ENCODE results near the gene METTL18. TPM values are rescaled to one million over a fixed set of nuclear protein-coding genes. Genes with fewer than 3 reads are reported as not detected.
A peak's percentile ranks its signal among the peaks of the same experiment; 100 is the strongest.

The METTL18 gene
- total RNA-seq, 1 donor from 2014 or later, result 24.2 TPM

GRCh38 chr1:169809370-169810095 lies 14.8 kb upstream of the METTL18 start:
- peak; percentile 70 for TF ChIP-seq CTCF (IDR thresholded peaks at IDR 0.05)
- TF ChIP-seq EZH2 (IDR thresholded peaks at IDR 0.05), result no peak
- H3K4me2 ChIP-seq, result no peak overlapping the region
- H2AFZ ChIP-seq (replicated peaks), result no peak overlapping the region
- no peaks in the 10 kb centered on the region for H3K9me3 ChIP-seq (ENCODE audit: low read depth)
- H4K20me1 ChIP-seq (ENCODE audit: low read depth), result no peaks in the 10 kb centered on the region
- Mint-ChIP-seq H3K27me3 (ENCODE audit: insufficient read depth, low read depth) (no peaks in the 10 kb centered on the region), H3K27ac (no peak overlapping the region), H3K4me3 (no peak overlapping the region), H3K36me3 (peaks cover 16% of the 10 kb centered on the region), H3K4me1 (no peaks in the 10 kb centered on the region), H3K9me3 (no peaks in the 10 kb centered on the region)
- peak; percentile 48 for DNase-seq (ENCODE audit: low spot score)
- H3K27me3 ChIP-seq, result no peaks in the 10 kb centered on the region
- H3K27ac ChIP-seq, result no peak overlapping the region
- H3K4me3 ChIP-seq, result no peak overlapping the region
- peaks cover 9% of the 10 kb centered on the region for H3K36me3 ChIP-seq
- peaks cover 3% of the 10 kb centered on the region for H3K79me2 ChIP-seq (ENCODE audit: low read depth)
- H3F3A ChIP-seq (ENCODE audit: low read depth), result no peaks in the 10 kb centered on the region
- H3K9ac ChIP-seq, result no peak overlapping the region
- no peaks in the 10 kb centered on the region for H3K4me1 ChIP-seq

GRCh38 chr1:169804941-169805340 lies 10.2 kb upstream of the METTL18 start:
- H3K9ac ChIP-seq, result no peak overlapping the region
- Mint-ChIP-seq H3K4me3 (no peak overlapping the region), H3K36me3 (peaks cover 6% of the 10 kb centered on the region), H3K27ac (no peak overlapping the region), H3K4me1 (no peaks in the 10 kb centered on the region), H3K27me3 (ENCODE audit: insufficient read depth, low read depth) (no peaks in the 10 kb centered on the region), H3K9me3 (no peaks in the 10 kb centered on the region)
- no peaks in the 10 kb centered on the region for H3K4me1 ChIP-seq
- H3K27ac ChIP-seq, result no peak overlapping the region
- H3K9me3 ChIP-seq (ENCODE audit: low read depth), result no peaks in the 10 kb centered on the region
- TF ChIP-seq CTCF (IDR thresholded peaks at IDR 0.05) (no peak), EZH2 (IDR thresholded peaks at IDR 0.05) (no peak), EZH2phosphoT487 (IDR thresholded peaks at IDR 0.05) (no peak)
- H4K20me1 ChIP-seq (ENCODE audit: low read depth), result no peaks in the 10 kb centered on the region
- H3K4me3 ChIP-seq, result no peak overlapping the region
- no peaks in the 10 kb centered on the region for H3F3A ChIP-seq (ENCODE audit: low read depth)
- H3K79me2 ChIP-seq (ENCODE audit: low read depth), result peaks cover 7% of the 10 kb centered on the region
- no peaks in the 10 kb centered on the region for H3K27me3 ChIP-seq
- H3K4me2 ChIP-seq, result no peak overlapping the region
- DNase-seq (ENCODE audit: low spot score), result no peak
- peaks cover 11% of the 10 kb centered on the region for H3K36me3 ChIP-seq
- H2AFZ ChIP-seq (replicated peaks), result no peak overlapping the region

GRCh38 chr1:169802888-169803287 lies 8.2 kb upstream of the METTL18 start:
- Histone ChIP-seq H4K20me1 (ENCODE audit: low read depth) (no peaks in the 10 kb centered on the region), H2AFZ (replicated peaks) (no peak overlapping the region), H3K27me3 (no peaks in the 10 kb centered on the region), H3K36me3 (peaks cover 11% of the 10 kb centered on the region), H3K79me2 (ENCODE audit: low read depth) (peaks cover 27% of the 10 kb centered on the region), H3K9me3 (ENCODE audit: low read depth) (no peaks in the 10 kb centered on the region), H3F3A (ENCODE audit: low read depth) (no peaks in the 10 kb centered on the region), H3K9ac (no peak overlapping the region), H3K4me2 (no peak overlapping the region), H3K4me1 (no peaks in the 10 kb centered on the region), H3K27ac (no peak overlapping the region), H3K4me3 (no peak overlapping the region)
- TF ChIP-seq EZH2 (IDR thresholded peaks at IDR 0.05), result no peak
- TF ChIP-seq EZH2phosphoT487 (IDR thresholded peaks at IDR 0.05), result no peak
- TF ChIP-seq CTCF (IDR thresholded peaks at IDR 0.05), result no peak
- H3K27me3 Mint-ChIP-seq (ENCODE audit: insufficient read depth, low read depth), result no peaks in the 10 kb centered on the region
- no peak overlapping the region for H3K27ac Mint-ChIP-seq
- H3K4me3 Mint-ChIP-seq, result no peak overlapping the region
- H3K4me1 Mint-ChIP-seq, result no peaks in the 10 kb centered on the region
- H3K9me3 Mint-ChIP-seq, result no peaks in the 10 kb centered on the region
- DNase-seq (ENCODE audit: low spot score), result no peak
- peaks cover 6% of the 10 kb centered on the region for H3K36me3 Mint-ChIP-seq
